DMS53 (cell line): Measurements from ENCODE around the gene ATP6V1B1.
"Not testable (repeated sequence)": the region's sequence is repeated elsewhere in the genome, so short reads cannot be mapped to it uniquely, and the experiment has no call there.

Experiments used
- DNase-seq: peaks from one replicate; lab custom pipeline; 2025; lab: John Stamatoyannopoulos, UW

The ATP6V1B1 gene

GRCh38 chr2:70990216-70990615 lies 54.5 kb downstream of the ATP6V1B1 start:
- no peak for DNase-seq

- DNase-seq = no peak
Observed at GRCh38 chr2:70991142-70991541, 55.4 kb downstream of the ATP6V1B1 start.

- DNase-seq = no peak
Observed at GRCh38 chr2:70991742-70992141, 56.0 kb downstream of the ATP6V1B1 start.

- DNase-seq = no peak
Observed at GRCh38 chr2:70992945-70993853, 57.5 kb downstream of the ATP6V1B1 start.

- DNase-seq = peak; percentile 58
Observed at GRCh38 chr2:70994009-70994698, 58.5 kb downstream of the ATP6V1B1 start.

- peak; percentile 97 for DNase-seq
Observed at GRCh38 chr2:70994699-70995425, 59.2 kb downstream of the ATP6V1B1 start, which contains the start of gene TEX261. TEX261 (minus strand) TSS chr2:70994873; CDS start chr2:70994757, 116 bp downstream.

- peak; percentile 88 for DNase-seq
Observed at GRCh38 chr2:70995426-70995729, 59.7 kb downstream of the ATP6V1B1 start.

GRCh38 chr2:70998885-70999284 lies 63.2 kb downstream of the ATP6V1B1 start:
- DNase-seq = not testable (repeated sequence)

- no peak for DNase-seq
Observed at GRCh38 chr2:70999362-70999761, 63.7 kb downstream of the ATP6V1B1 start.

- not testable (repeated sequence) for DNase-seq
Observed at GRCh38 chr2:70999931-71000330, 64.2 kb downstream of the ATP6V1B1 start.

- peak; percentile 83 for DNase-seq
Observed at GRCh38 chr2:71000780-71001591, 65.3 kb downstream of the ATP6V1B1 start.

GRCh38 chr2:71001592-71001927 lies 65.9 kb downstream of the ATP6V1B1 start:
- DNase-seq = no peak

- no peak for DNase-seq
Observed at GRCh38 chr2:71001981-71002570, 66.4 kb downstream of the ATP6V1B1 start.

- no peak for DNase-seq
Observed at GRCh38 chr2:71003396-71003795, 67.7 kb downstream of the ATP6V1B1 start.

- DNase-seq = no peak
Observed at GRCh38 chr2:71003966-71004755, 68.5 kb downstream of the ATP6V1B1 start.

- DNase-seq = no peak
Observed at GRCh38 chr2:71004857-71005256, 69.2 kb downstream of the ATP6V1B1 start.

GRCh38 chr2:71005271-71006202 lies 69.8 kb downstream of the ATP6V1B1 start:
- DNase-seq = peak; percentile 14

GRCh38 chr2:71006323-71006722 lies 70.6 kb downstream of the ATP6V1B1 start:
- no peak for DNase-seq
